ENCODE measurements around the gene SSTR4. TPM values are rescaled to one million over a fixed set of nuclear protein-coding genes. Genes with fewer than 3 reads are reported as not detected.

Gene SSTR4
- total and polyA plus RNA-seq, 2 donors (not counting 3 experiments of a cell fraction or from before 2014, with no cell fraction given): not detected

GRCh38 chr20:23035731-23036130, 619 bp downstream of the SSTR4 start:
- H3K79me2 ChIP-seq (ENCODE audit: control insufficient read depth, insufficient read depth, low read length): no peaks in the 10 kb centered on the region
- no peaks in the 10 kb centered on the region for H4K20me1 ChIP-seq (replicated peaks; ENCODE audit: control insufficient read depth, extremely low read depth, insufficient read depth, low read length)
- H3K9me3 ChIP-seq (replicated peaks; ENCODE audit: control insufficient read depth, insufficient read depth, low read length): no peaks in the 10 kb centered on the region
- H3K4me1 ChIP-seq (ENCODE audit: control insufficient read depth, extremely low read depth, insufficient read depth, low read length): no peaks in the 10 kb centered on the region
- no peaks in the 10 kb centered on the region for H3K36me3 ChIP-seq (ENCODE audit: control insufficient read depth in 2 of 2, extremely low read depth in 1 of 2, insufficient read depth in 2 of 2, low read length in 2 of 2)
- H3K27ac ChIP-seq (ENCODE audit: insufficient read depth, low read depth, low read length): no peak overlapping the region
- ChIA-PET CTCF (interaction anchor here (1.4 kb wide), 1 partner anchor 344 kb away, joined by 9 read pairs; no protein-coding TSS in a partner anchor), POLR2A (no interaction called here)
- dilution Hi-C loops (cut with MboI; ENCODE audit: extremely low pct_ligation_motif_present, low sequenced_read_pairs): no loop called here
- H3K4me2 ChIP-seq (ENCODE audit: insufficient read depth, low read length): no peak overlapping the region
- BruUV-seq (replicated peaks): no TSS peak
- no peak for DNase-seq (ENCODE audit: low read depth, low spot score)
- H2AFZ ChIP-seq (ENCODE audit: low read depth, low read length): no peak overlapping the region
- no peaks in the 10 kb centered on the region for H3K9me1 ChIP-seq (replicated peaks; ENCODE audit: control insufficient read depth, extremely low read depth, insufficient read depth, low read length)
- intact Hi-C loops (cut with micrococcal nuclease): no loop called here
- TF ChIP-seq JUN (IDR thresholded peaks at IDR 0.05; ENCODE audit: borderline replicate concordance, insufficient read depth, insufficient read length, low read depth) (no peak), POLR2AphosphoS5 (IDR thresholded peaks at IDR 0.05; ENCODE audit: insufficient read depth, low read depth, low read length) (no peak), MAX (IDR thresholded peaks at IDR 0.05; ENCODE audit: insufficient read depth, insufficient read length) (no peak), MYC (IDR thresholded peaks at IDR 0.05; ENCODE audit: low read depth, low read length) (no peak), CTCF (IDR thresholded peaks at IDR 0.05; ENCODE audit: extremely low read depth in 1 of 2, insufficient read depth in 1 of 2, low read depth in 1 of 2, low read length in 2 of 2) (no peak), POLR2A (IDR thresholded peaks at IDR 0.05; ENCODE audit: low read depth, low read length) (no peak), EZH2 (IDR thresholded peaks at IDR 0.05; ENCODE audit: borderline replicate concordance, low read depth, low read length, severe bottlenecking) (no peak), FOS (IDR thresholded peaks at IDR 0.05; ENCODE audit: borderline replicate concordance, insufficient read depth, low read length) (no peak), GATA2 (IDR thresholded peaks at IDR 0.05; ENCODE audit: insufficient read depth, insufficient read length, low read depth, low read length) (no peak)
- no peak overlapping the region for H3K4me3 ChIP-seq (replicated peaks in 1 of 3; ENCODE audit: insufficient read depth in 1 of 3, low read depth in 1 of 3, low read length in 3 of 3)
- H3K27me3 ChIP-seq (ENCODE audit: control insufficient read depth in 2 of 2, insufficient read depth in 2 of 2, low read length in 2 of 2): peaks cover 4 to 25% of the 10 kb centered on the region in 2 experiments
- no peak overlapping the region for H3K9ac ChIP-seq (replicated peaks; ENCODE audit: extremely low read depth, insufficient read depth, low read length)
- no peak for FAIRE-seq
